Activated naive CD4-positive, alpha-beta T cell treated with anti-CD3 and anti-CD28 coated beads for 36 hours (primary cell): ENCODE measurements around the gene IFT27. TPM values are rescaled to one million over a fixed set of nuclear protein-coding genes. Genes with fewer than 3 reads are reported as not detected.
A peak's percentile ranks its signal among the peaks of the same experiment; 100 is the strongest.

Source experiments
- CTCF ChIA-PET: fragments of 350-600 bp; sonication (Branson Sonifier 250); formaldehyde crosslinking; loops from one replicate; lab custom pipeline; 2021; ENCODE audit warnings: antibody characterized with exemption; lab: Charles Lee
- DNase-seq: peaks from one replicate; pipeline ENCODE4 v3.0.0-alpha.2; 2020
- H3K27ac Mint-ChIP-seq: one replicate; pipeline ENCODE4 v1.8.0; 2021; ENCODE audit warnings: mild to moderate bottlenecking, mixed read lengths
- H3K27me3 Mint-ChIP-seq: one replicate; pipeline ENCODE4 v1.8.0; 2021; ENCODE audit warnings: low read depth, mixed read lengths
- H3K36me3 Mint-ChIP-seq: one replicate; pipeline ENCODE4 v1.8.0; 2021; ENCODE audit warnings: low read depth, mixed read lengths
- H3K4me1 Mint-ChIP-seq: one replicate; pipeline ENCODE4 v1.8.0; 2021; ENCODE audit warnings: low read depth, mixed read lengths
- H3K4me3 Mint-ChIP-seq: one replicate; pipeline ENCODE4 v1.8.0; 2021; ENCODE audit warnings: mild to moderate bottlenecking, moderate library complexity, mixed read lengths
- H3K9me3 Mint-ChIP-seq: one replicate; pipeline ENCODE4 v1.8.0; 2021; ENCODE audit warnings: mixed read lengths
- intact Hi-C: fragments of 100-400 bp; cut with micrococcal nuclease; formaldehyde crosslinking; loops from one replicate; pipeline ENCODE4 v1.15.1; 2023
- total RNA-seq, 2 experiments: library from RNA; stranded (reverse); gene quantifications; one replicate each; pipeline ENCODE4 v1.2.3, GENCODE V29; 2021

Gene IFT27
- total RNA-seq, 2 experiments from 2014 or later, result 15.7 to 16.2 TPM

DNA sequence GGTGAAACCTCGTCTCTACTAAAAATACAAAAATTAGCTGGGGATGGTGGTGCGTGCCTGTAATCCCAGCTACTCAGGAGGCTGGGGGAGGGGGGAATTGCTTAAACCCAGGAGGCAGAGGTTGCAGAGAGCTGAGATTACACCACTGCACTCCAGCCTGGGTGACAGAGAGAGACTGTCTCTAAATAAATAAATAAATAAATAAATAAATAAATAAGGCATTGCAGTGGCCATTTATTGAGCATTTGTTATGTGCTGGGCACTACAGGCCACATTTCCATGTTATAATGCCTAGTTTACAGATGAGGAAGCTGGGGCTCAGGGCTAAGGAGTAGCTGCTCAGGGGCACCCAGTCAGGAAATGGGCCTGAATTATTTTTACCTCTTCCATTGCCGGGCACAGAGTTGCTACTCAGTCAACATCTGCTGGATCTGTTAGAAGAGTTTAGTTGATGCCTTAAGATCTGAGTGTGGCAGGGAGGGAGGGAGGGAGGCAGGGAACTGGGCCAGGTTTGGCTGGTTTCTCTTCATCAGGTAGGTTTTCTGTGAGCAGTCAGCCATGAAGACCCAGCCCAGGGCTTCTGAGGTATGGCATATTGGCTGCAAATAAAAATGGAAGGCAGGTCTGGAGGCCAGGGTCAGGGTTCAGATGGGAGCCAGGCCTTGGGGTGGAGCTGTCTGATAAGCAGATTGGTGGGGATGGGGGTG, 35.3 kb upstream of the IFT27 start:
- no peak for DNase-seq
- intact Hi-C loops, result no loop called here
- Mint-ChIP-seq H3K27ac (no peak overlapping the region), H3K9me3 (no peaks in the 10 kb centered on the region), H3K4me3 (no peak overlapping the region), H3K4me1 (peaks cover 22% of the 10 kb centered on the region), H3K27me3 (peaks cover 22% of the 10 kb centered on the region), H3K36me3 (no peaks in the 10 kb centered on the region)
- CTCF ChIA-PET, result no interaction called here

DNA sequence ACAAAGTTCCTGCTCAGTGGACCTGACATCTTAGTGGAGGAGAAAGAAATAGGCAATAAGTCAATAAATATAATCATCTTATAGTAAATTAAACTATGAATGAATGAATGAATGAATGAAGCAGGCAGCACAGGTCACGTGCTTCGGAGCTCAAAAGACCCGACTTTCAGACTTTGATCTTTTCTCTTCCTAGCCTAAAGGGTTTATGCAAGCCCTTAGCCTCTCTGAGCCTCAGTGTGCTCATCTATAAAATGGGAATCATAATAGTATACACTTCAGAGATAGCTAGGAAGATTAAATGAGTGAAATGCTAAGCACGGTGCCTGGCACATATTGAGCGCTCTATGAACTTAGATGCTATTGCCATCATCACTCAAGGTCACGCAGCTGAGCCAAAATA, 33.4 kb upstream of the IFT27 start:
- no peak for DNase-seq
- Mint-ChIP-seq H3K27me3 (peaks cover 8% of the 10 kb centered on the region), H3K4me1 (peaks cover 20% of the 10 kb centered on the region), H3K9me3 (no peaks in the 10 kb centered on the region), H3K36me3 (no peaks in the 10 kb centered on the region), H3K4me3 (no peak overlapping the region), H3K27ac (no peak overlapping the region)
- CTCF ChIA-PET, result interaction anchor here (0.6 to 1.4 kb wide), 4 partner anchors 44 to 1308 kb away, joined by 3 to 4 read pairs (median 4); no protein-coding TSS in a partner anchor
- intact Hi-C loops, result no loop called here

DNA sequence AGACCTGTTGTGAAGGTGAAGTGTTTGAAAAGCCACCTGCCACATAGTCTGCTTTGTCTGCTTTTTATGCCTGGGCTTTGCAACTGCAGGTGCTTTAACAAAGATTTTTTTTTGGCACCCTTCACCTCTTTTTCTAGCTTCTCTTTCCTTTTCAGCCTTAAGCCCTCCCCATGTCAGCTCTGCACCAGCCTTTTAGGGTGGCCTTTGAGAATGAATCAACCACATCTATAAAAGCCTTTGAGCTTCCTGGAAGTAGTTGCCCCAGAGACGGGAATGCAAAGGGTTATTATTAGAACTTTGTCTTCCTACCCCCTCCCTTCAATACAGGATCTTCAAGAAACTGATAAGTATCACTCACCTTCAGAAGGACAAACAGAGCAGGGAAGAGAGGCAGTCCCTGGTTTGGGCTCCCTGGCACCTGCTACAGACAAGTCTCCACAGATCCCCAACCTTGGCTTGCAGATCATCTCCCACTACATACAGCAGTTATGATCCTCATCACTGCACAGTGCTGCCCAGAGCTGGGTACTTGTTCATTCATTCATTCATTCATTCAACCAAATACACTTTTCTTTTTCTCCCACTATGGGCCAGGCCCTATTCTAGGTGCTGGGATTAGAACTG, 32.9 kb upstream of the IFT27 start:
- DNase-seq, result peak; percentile 20
- Mint-ChIP-seq H3K27me3 (peaks cover 5% of the 10 kb centered on the region), H3K9me3 (no peaks in the 10 kb centered on the region), H3K36me3 (no peaks in the 10 kb centered on the region), H3K4me3 (no peak overlapping the region), H3K4me1 (peaks cover 20% of the 10 kb centered on the region), H3K27ac (no peak overlapping the region)
- CTCF ChIA-PET, result interaction anchor here (0.6 to 1.3 kb wide), 4 partner anchors 44 to 1307 kb away, joined by 3 to 4 read pairs (median 4); no protein-coding TSS in a partner anchor
- intact Hi-C loops, result no loop called here

DNA sequence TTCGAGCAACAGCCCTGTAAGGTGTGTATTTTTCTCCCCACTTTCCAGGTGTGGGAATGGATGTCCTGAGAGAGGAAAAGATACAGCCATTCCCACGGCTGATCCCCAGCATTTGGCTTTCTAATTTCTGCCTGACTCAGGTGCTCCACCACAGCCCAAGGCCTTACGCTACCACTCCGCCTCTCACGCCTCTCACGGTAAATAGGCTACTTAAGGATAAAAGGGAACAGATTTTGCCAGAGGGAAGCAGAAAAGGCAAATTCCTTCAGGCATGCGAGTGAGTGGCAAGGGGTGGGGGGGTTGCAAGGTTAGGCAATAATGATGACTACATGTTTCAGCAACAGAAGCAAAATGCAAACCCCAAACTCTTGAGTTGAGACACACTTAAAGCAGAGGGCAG, 31.7 kb upstream of the IFT27 start:
- Mint-ChIP-seq H3K9me3 (no peaks in the 10 kb centered on the region), H3K27me3 (no peaks in the 10 kb centered on the region), H3K27ac (no peak overlapping the region), H3K4me1 (peaks cover 20% of the 10 kb centered on the region), H3K4me3 (no peak overlapping the region), H3K36me3 (no peaks in the 10 kb centered on the region)
- intact Hi-C loops, result no loop called here
- CTCF ChIA-PET, result no interaction called here
- DNase-seq, result no peak

DNA sequence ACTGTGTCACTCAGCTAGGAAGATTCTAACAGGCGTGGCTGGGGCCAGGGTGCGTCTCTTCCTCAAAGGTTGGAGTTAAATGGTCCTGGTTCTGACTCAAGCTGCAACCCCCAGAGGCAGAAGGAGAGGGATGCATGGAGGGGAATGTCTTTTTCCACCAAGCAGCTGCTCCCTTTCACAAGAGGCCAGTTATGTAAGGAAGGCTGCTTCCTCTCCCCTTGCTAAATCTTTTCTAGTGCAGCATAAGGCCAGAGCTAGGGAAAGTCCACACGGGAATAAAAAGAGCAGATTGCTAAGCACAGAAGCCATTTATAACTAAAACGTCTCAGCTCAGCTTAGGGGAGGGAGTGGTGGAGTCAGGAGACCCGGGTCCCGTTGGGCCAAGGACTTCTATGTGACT, 30.9 kb upstream of the IFT27 start:
- intact Hi-C loops, result no loop called here
- CTCF ChIA-PET, result interaction anchor here (0.9 to 1.3 kb wide), 2 partner anchors 49 to 162 kb away, joined by 4 to 5 read pairs; no protein-coding TSS in a partner anchor
- no peak for DNase-seq
- H3K4me3 Mint-ChIP-seq, result no peak overlapping the region
- peaks cover under 1% of the 10 kb centered on the region for H3K27me3 Mint-ChIP-seq
- H3K9me3 Mint-ChIP-seq, result no peaks in the 10 kb centered on the region
- peaks cover 20% of the 10 kb centered on the region for H3K4me1 Mint-ChIP-seq
- H3K36me3 Mint-ChIP-seq, result no peaks in the 10 kb centered on the region
- H3K27ac Mint-ChIP-seq, result no peak overlapping the region

DNA sequence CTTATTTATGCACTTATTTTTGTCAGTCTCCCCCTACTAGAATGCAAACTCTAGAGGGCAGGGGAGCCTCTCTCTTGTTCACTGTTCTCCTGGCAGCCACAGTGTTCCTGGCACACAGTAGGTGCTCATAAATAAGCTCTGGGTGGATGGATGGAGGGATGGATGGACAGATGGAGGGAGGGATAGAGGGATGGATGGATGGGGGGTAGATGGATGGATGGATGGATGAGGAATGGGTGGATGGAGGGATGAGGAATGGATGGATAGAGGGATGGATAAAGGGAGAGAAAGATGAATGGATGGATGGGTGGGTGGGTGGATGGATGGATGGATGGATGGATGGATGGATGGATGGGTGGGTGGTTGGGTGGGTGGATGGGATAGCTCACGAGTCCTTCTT, 27.4 kb upstream of the IFT27 start:
- Mint-ChIP-seq H3K4me3 (no peak overlapping the region), H3K27me3 (peaks cover 3% of the 10 kb centered on the region), H3K36me3 (no peaks in the 10 kb centered on the region), H3K27ac (no peak overlapping the region), H3K9me3 (no peaks in the 10 kb centered on the region), H3K4me1 (peaks cover 11% of the 10 kb centered on the region)
- intact Hi-C loops, result no loop called here
- DNase-seq, result no peak
- CTCF ChIA-PET, result interaction anchor here (0.8 kb wide), 1 partner anchor 174 kb away, joined by 4 read pairs; no protein-coding TSS in a partner anchor

DNA sequence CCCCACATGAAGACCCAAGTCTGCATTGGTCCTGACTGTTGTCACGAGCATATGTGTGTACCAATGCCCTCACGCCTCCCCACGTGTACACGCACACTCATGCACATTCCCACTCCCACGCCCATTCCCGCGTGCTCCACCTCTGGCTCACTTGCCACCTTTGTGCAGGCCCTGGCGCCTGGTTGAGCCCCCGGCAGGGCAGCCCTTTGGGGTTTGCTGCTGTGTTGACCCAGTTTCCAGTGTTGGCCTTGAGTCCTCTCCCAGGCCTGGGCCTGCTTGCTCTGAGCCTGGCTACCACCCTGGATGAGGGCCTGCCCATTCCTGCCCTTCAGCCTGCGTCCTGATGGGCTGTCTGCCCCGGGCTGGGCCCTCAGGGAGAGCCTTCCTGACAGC, 22.8 kb upstream of the IFT27 start:
- Mint-ChIP-seq H3K4me3 (no peak overlapping the region), H3K9me3 (no peaks in the 10 kb centered on the region), H3K4me1 (no peaks in the 10 kb centered on the region), H3K27me3 (peaks cover 3% of the 10 kb centered on the region), H3K27ac (no peak overlapping the region), H3K36me3 (no peaks in the 10 kb centered on the region)
- DNase-seq, result no peak
- CTCF ChIA-PET, result no interaction called here
- intact Hi-C loops, result no loop called here

DNA sequence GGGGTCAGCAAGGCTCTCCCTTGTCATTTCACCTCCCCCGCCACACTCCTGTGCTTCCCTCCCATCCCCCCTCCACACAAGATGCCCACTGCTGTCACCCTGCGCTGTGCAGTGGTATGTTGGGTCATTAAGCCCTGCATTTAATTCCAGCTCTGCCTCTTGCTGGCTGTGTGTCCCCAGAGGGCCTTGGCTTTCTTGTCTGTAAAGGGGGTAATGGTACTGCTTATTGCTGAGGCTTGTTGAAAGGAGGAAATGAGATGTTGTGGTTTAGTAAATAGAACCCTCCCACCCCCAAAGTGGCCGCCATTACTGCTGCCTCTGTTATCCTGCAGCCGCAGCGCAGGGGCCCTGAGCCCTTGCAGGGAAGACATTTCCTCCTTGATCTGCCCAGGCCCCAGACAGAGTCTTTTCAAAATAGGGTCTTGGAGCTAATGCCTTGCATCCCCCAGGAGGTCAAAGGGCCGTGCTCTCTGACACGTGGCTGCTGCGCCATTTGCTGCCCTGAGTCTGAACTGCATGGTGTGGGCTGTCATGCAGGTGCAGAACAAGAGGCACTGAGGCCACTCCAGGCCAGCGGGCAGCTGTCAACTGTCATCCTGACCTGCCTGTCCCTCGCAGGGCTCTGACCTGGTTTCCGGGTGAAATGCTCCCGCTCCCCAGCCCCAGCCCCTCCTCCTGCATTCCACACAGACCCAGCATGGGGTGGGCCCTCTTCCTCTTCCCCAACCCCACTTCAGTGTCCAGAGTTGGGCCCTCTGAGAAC, 22.2 kb upstream of the IFT27 start:
- peaks cover 3% of the 10 kb centered on the region for H3K27me3 Mint-ChIP-seq
- no peaks in the 10 kb centered on the region for H3K9me3 Mint-ChIP-seq
- H3K27ac Mint-ChIP-seq, result no peak overlapping the region
- no peak for DNase-seq
- intact Hi-C loops, result no loop called here
- CTCF ChIA-PET, result interaction anchor here (0.6 kb wide), 1 partner anchor 60 kb away, joined by 5 read pairs; no protein-coding TSS in a partner anchor
- no peaks in the 10 kb centered on the region for H3K4me1 Mint-ChIP-seq
- H3K4me3 Mint-ChIP-seq, result no peak overlapping the region
- no peaks in the 10 kb centered on the region for H3K36me3 Mint-ChIP-seq

DNA sequence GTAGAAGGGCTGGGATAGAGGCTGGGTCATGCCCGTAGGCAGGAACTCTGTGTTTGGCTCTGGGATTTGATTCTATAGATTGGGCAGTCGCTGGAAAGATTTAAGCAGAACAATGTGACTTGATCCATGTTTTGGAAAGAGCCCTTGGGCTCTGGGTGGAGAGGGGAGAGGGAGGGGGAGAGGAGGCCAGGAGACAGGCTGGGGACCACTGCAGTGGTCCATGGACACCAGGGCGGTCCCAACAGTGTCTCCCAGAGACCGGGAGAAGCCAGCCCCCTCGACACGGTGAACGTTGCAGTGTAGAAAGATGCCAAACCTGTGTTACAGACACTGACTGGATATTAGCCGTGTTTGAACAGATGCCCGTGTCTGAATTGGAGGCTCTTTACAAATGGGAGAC, 21.5 kb upstream of the IFT27 start:
- CTCF ChIA-PET, result no interaction called here
- no peak for DNase-seq
- Mint-ChIP-seq H3K27me3 (peaks cover 3% of the 10 kb centered on the region), H3K4me1 (no peaks in the 10 kb centered on the region), H3K36me3 (no peaks in the 10 kb centered on the region), H3K9me3 (no peaks in the 10 kb centered on the region), H3K4me3 (no peak overlapping the region), H3K27ac (no peak overlapping the region)
- intact Hi-C loops, result no loop called here

DNA sequence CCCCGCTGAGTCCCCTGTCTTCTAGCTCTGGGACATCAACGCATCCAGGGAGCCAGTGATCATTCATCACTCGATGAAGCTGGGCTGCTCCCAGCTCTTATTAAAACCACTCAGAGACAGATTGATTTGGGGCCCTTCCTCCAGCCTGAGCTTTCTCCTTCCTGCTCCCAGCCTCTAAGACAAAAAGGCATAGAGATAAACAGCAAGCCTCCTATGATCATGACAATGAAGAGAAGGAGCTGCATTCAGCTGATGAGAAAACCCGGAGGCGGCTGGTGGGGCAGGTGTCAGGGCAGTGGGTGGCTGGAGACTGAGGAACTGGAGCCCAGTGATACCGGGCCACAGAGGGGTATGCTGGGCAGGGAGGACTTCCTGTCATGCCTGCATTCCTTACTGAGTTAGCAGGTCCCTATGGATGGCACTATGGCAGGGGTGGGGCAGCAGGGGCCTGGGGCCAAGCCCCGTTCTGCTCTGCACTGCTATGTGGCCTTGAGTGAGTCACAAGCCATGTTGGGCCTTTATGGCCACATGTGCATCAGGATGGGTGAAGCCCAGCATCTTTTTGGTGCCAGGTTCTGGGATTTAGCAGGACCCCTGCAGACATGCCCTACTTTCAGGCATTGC, 20.7 kb upstream of the IFT27 start:
- Mint-ChIP-seq H3K27ac (peak overlapping the region; percentile 12), H3K27me3 (peaks cover under 1% of the 10 kb centered on the region), H3K36me3 (no peaks in the 10 kb centered on the region), H3K9me3 (no peaks in the 10 kb centered on the region), H3K4me1 (no peaks in the 10 kb centered on the region), H3K4me3 (no peak overlapping the region)
- CTCF ChIA-PET, result interaction anchor here (1.2 kb wide), 1 partner anchor 10 kb away, joined by 4 read pairs; no protein-coding TSS in a partner anchor
- intact Hi-C loops, result no loop called here
- no peak for DNase-seq

DNA sequence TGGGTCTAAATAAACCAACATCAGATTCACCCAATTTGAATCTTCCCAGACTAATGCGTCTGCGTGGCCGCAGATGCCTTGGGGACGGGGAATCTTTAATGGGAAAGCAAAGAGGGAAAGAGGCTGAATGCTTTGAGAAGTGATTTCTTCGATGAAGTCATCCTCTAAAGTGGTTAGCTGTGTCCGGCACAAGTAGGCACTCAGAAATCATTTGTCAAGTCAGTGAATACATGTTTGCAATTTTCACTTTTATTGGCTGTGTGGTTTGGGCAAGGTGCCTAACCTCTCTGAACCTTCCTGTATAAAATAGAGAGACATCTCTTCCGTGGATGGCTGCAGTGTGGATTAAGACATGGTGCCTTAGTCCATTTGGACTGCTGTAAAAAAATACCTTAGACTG, 19.7 kb upstream of the IFT27 start:
- CTCF ChIA-PET, result interaction anchor here (1.2 kb wide), 1 partner anchor 9 kb away, joined by 4 read pairs; no protein-coding TSS in a partner anchor

DNA sequence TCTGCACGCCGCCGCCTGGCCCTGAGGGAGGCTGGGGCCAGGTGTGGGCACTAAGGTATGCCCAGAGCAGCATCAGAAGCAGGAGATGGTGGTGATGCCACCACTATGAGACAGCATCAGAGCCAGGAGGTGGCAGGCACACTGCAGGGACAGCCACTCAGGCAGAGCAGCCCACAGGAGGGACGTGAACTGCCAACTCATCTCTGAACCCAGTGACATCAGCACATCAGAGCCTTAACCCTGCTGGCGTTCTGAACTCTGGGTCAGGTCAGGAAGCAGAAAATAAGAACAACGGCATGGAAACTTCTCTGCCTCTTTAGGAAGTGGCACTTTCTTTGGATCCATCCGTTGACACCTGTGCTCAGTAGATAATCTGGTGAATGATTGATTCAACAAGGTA, 14.7 kb upstream of the IFT27 start:
- H3K4me1 Mint-ChIP-seq, result peaks cover 7% of the 10 kb centered on the region
- DNase-seq, result peak; percentile 76
- CTCF ChIA-PET, result interaction anchor here (0.9 kb wide), 1 partner anchor 63 kb away, joined by 3 read pairs; no protein-coding TSS in a partner anchor
- H3K9me3 Mint-ChIP-seq, result no peaks in the 10 kb centered on the region
- intact Hi-C loops, result loop anchor here (1.0 kb wide), 1 partner anchor 66 kb away; no protein-coding TSS in a partner anchor
- H3K4me3 Mint-ChIP-seq, result no peak overlapping the region
- no peaks in the 10 kb centered on the region for H3K36me3 Mint-ChIP-seq
- H3K27ac Mint-ChIP-seq, result no peak overlapping the region
- H3K27me3 Mint-ChIP-seq, result no peaks in the 10 kb centered on the region

More for the DNA sequence above, 19.7 kb upstream of the IFT27 start:
- no peak for DNase-seq
- H3K36me3 Mint-ChIP-seq, result no peaks in the 10 kb centered on the region
- no peak overlapping the region for H3K4me3 Mint-ChIP-seq
- no peak overlapping the region for H3K27ac Mint-ChIP-seq
- H3K4me1 Mint-ChIP-seq, result peaks cover 4% of the 10 kb centered on the region
- no peaks in the 10 kb centered on the region for H3K9me3 Mint-ChIP-seq
- intact Hi-C loops, result no loop called here
- H3K27me3 Mint-ChIP-seq, result no peaks in the 10 kb centered on the region
